Thyroid gland (tissue), 4 donors: ENCODE measurements around the gene FAM120B. TPM values are rescaled to one million over a fixed set of nuclear protein-coding genes. Genes with fewer than 3 reads are reported as not detected.

Source experiments
- DNase-seq, 2 donors: peaks; one replicate each; pipeline ENCODE4 v3.0.0-alpha.2; 2019
- H3K27ac ChIP-seq, 3 donors: fragments of 200-600 bp; sonication (generic); 1 replicate in 2 of 3; 2 replicates in 1 of 3; pipeline ENCODE4 v1.5.1; 2016 to 2019; ENCODE audit warnings: mild to moderate bottlenecking in 1 of 3, moderate library complexity in 1 of 3
- H3K27me3 ChIP-seq: fragments of 200-600 bp; sonication (generic); one replicate; pipeline ENCODE4 v1.5.1; 2019
- H3K36me3 ChIP-seq, 2 donors: fragments of 200-600 bp; sonication (generic); one replicate each; pipeline ENCODE4 v1.5.1; 2016 to 2019
- H3K4me1 ChIP-seq, 2 donors: fragments of 200-600 bp; sonication (generic); one replicate each; pipeline ENCODE4 v1.5.1; 2017 to 2019
- H3K4me3 ChIP-seq, 3 donors: fragments of 200-600 bp; sonication (generic); replicated peaks in 1 of 3; 1 replicate in 2 of 3; 2 replicates in 1 of 3; pipeline ENCODE4 v1.5.1; 2016; ENCODE audit warnings: mild to moderate bottlenecking in 1 of 3
- H3K9me3 ChIP-seq: fragments of 200-600 bp; sonication (generic); one replicate; pipeline ENCODE4 v1.5.1; 2017
- CTCF ChIP-seq, 6 experiments: fragments of 200-600 bp in 3 of 6; fragments of 450-650 bp in 3 of 6; sonication (generic) in 3 of 6; IDR thresholded peaks; one replicate each; pipeline ENCODE4 v1.5.1; 2016 to 2019; ENCODE audit warnings: antibody characterized with exemption in 6 of 6, mild to moderate bottlenecking in 2 of 6, inconsistent platforms in 1 of 6, moderate library complexity in 1 of 6
- POLR2A ChIP-seq, 2 donors: fragments of 450-650 bp; IDR thresholded peaks; one replicate each; pipeline ENCODE4 v1.6.1; 2017; ENCODE audit warnings: antibody characterized with exemption in 2 of 2, mild to moderate bottlenecking in 2 of 2, moderate library complexity in 1 of 2
- WGBS, 2 donors: methylation state at CpG; one replicate each; pipeline ENCODE4 v1.1.5; 2017; 5-methylcytosine and 5-hydroxymethylcytosine counted together
- intact Hi-C: fragments of 100-400 bp; cut with DNase I; formaldehyde crosslinking; loops from one replicate; pipeline ENCODE4 v1.15.1; 2023
- total RNA-seq, 4 donors: library from RNA; depleted of rRNA; stranded (reverse); fragments of >200 nt; gene quantifications; one replicate each; pipeline ENCODE4 v1.2.3, GENCODE V29; 2016

The FAM120B gene
- total RNA-seq, 4 donors from 2014 or later, result 26.9 to 38.4 (median 27.7) TPM

DNA sequence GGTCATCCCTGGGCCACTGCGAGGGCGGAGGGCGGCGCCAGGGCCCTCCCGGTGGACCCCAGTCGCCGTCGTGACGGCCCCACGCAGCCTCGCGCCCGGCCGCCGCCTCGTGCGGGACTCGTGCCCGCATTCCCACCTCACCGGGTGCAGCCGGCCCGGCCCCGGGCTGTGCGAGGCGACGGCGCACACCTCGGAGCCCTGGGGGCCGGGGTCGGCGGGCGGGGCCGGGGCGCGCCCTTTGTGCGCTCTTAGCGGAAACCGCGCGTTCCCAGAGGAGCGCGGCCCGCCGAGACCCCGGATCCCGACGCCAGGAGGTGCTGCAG is 10.2 kb upstream of the FAM120B start:
- TF ChIP-seq CTCF (IDR thresholded peaks at IDR 0.05) (no peak), POLR2A (IDR thresholded peaks at IDR 0.05) (no peak)
- no peaks in the 10 kb centered on the region for H3K9me3 ChIP-seq
- no peak for DNase-seq
- no peaks in the 10 kb centered on the region for H3K36me3 ChIP-seq
- WGBS, 2 donors, result 0% methylated on average over 2 of the region's 47 CpGs
- H3K4me3 ChIP-seq, result peak overlapping the region in 1 of 3 donors; percentile 48
- intact Hi-C loops, result loop anchor here (10.0 kb wide), 1 partner anchor 342 kb away; no protein-coding TSS in a partner anchor
- H3K4me1 ChIP-seq, result peaks cover 32 to 39% of the 10 kb centered on the region in 2 donors
- no peak overlapping the region for H3K27ac ChIP-seq
- H3K27me3 ChIP-seq, result peaks cover 21% of the 10 kb centered on the region

- Histone ChIP-seq H3K27me3 (peaks cover 15% of the 10 kb centered on the region), H3K9me3 (no peaks in the 10 kb centered on the region), H3K36me3 (no peaks in the 10 kb centered on the region), H3K4me3 (peak overlapping the region in 1 of 3 donors; percentile 48), H3K4me1 (peaks cover 26 to 33% of the 10 kb centered on the region in 2 donors), H3K27ac (no peak overlapping the region)
- intact Hi-C loops, result loop anchor here (10.0 kb wide), 1 partner anchor 342 kb away; no protein-coding TSS in a partner anchor
- TF ChIP-seq POLR2A (IDR thresholded peaks at IDR 0.05), result no peak
- no peak for TF ChIP-seq CTCF (IDR thresholded peaks at IDR 0.05)
- 23 to 31% methylated on average over 25 to 40 of the region's 67 CpGs for WGBS, 2 donors
- DNase-seq, result no peak
These were observed 9.6 kb upstream of the FAM120B start for GRCh38 chr6:170296746-170297575.

DNA sequence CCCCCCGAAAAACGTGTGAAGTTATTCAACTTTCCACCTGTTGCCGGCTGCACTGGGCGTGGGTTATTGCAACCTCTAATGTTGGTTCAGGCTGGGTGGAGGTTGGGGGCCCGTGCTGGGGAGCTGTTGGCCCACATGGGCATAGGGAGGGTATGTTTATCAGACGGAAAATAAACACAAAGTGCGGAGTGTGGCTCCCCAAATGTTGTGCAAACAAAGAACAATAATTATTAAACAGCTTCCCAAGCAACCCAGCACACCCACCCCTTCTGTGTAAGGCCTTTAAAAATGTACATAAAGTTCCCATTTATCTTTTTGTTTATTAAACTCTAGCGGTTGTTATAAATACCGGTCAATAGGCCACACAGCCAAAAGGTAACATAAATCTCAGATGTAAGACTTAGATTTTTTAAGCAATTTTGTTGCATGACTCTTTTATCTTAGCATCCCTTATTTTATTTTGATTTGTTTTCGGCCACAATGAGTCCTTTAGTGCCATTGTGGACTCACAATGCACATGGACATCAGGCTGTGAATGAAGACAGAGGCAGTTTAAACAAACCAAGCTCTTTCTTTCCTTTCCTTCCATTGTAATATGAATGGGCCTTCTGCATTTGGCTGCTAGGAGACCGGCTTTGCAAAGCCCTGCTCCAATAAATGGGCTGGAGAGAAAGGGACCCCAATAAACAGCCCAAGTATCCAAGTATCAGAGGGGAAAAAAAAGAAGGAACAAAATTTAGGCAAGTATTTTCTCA is 8.8 kb upstream of the FAM120B start:
- H3K9me3 ChIP-seq, result no peaks in the 10 kb centered on the region
- H3K36me3 ChIP-seq, result no peaks in the 10 kb centered on the region
- DNase-seq, result no peak
- H3K27me3 ChIP-seq, result peaks cover 15% of the 10 kb centered on the region
- no peak overlapping the region for H3K4me3 ChIP-seq
- H3K27ac ChIP-seq, result no peak overlapping the region
- H3K4me1 ChIP-seq, result peaks cover 19 to 26% of the 10 kb centered on the region in 2 donors
- intact Hi-C loops, result loop anchor here (10.0 kb wide), 1 partner anchor 343 kb away; no protein-coding TSS in a partner anchor
- TF ChIP-seq CTCF (IDR thresholded peaks at IDR 0.05) (no peak), POLR2A (IDR thresholded peaks at IDR 0.05) (no peak)
- 60 to 61% methylated on average over 11 of the region's 11 CpGs for WGBS, 2 donors

DNA sequence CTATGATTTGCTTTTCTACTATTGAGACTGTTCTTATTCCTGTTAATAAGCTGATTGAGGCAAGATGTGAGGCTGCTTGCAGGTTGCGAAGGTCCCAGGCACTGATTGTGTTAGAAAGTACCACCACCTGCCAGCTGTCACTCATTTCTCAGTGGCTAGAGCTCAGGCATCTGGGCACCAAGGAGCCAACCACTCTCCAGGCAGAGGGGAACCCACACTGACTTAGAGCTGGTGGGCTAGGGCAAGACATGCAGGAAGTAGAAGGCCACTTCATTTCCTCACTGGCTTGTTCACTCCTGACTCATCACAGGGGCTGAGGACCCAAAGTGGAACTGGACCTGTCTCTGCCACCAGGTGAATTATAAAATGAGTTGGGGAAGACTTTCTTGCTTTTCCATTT is 7.9 kb upstream of the FAM120B start:
- 94 to 100% methylated on average over 1 of the region's 1 CpG for WGBS, 2 donors
- intact Hi-C loops, result loop anchor here (10.0 kb wide), 1 partner anchor 344 kb away; no protein-coding TSS in a partner anchor
- H3K36me3 ChIP-seq, result no peaks in the 10 kb centered on the region
- H3K27me3 ChIP-seq, result peaks cover 15% of the 10 kb centered on the region
- H3K4me1 ChIP-seq, result peaks cover 19 to 24% of the 10 kb centered on the region in 2 donors
- H3K9me3 ChIP-seq, result no peaks in the 10 kb centered on the region
- H3K4me3 ChIP-seq, result no peak overlapping the region
- H3K27ac ChIP-seq, result no peak overlapping the region
- no peak for DNase-seq
- TF ChIP-seq CTCF (IDR thresholded peaks at IDR 0.05), result no peak
- TF ChIP-seq POLR2A (IDR thresholded peaks at IDR 0.05), result no peak
